ENCODE results near the gene CACTIN.

The CACTIN gene

DNA sequence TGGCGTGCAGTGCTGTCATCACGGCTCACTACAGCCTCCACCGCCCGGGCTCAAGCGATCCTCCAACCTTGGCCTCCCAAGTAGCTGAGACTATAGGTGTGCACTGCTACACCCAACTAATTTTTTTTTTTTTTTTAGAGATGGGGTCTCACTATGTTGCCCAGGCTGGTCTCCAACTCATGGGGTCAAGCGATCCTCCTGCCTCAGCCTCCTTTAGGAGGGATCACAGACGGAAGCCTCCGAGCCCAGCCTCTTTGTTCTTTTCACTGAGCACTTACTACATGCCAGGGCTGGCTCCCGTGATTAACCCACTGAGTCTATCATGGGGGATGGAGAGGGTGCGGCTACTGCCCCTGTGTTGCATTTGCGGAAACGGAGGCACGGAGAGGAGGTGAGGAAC is 12.9 kb upstream of the CACTIN start:
- DNase-seq (ENCODE audit: low read depth) = no peak

DNA sequence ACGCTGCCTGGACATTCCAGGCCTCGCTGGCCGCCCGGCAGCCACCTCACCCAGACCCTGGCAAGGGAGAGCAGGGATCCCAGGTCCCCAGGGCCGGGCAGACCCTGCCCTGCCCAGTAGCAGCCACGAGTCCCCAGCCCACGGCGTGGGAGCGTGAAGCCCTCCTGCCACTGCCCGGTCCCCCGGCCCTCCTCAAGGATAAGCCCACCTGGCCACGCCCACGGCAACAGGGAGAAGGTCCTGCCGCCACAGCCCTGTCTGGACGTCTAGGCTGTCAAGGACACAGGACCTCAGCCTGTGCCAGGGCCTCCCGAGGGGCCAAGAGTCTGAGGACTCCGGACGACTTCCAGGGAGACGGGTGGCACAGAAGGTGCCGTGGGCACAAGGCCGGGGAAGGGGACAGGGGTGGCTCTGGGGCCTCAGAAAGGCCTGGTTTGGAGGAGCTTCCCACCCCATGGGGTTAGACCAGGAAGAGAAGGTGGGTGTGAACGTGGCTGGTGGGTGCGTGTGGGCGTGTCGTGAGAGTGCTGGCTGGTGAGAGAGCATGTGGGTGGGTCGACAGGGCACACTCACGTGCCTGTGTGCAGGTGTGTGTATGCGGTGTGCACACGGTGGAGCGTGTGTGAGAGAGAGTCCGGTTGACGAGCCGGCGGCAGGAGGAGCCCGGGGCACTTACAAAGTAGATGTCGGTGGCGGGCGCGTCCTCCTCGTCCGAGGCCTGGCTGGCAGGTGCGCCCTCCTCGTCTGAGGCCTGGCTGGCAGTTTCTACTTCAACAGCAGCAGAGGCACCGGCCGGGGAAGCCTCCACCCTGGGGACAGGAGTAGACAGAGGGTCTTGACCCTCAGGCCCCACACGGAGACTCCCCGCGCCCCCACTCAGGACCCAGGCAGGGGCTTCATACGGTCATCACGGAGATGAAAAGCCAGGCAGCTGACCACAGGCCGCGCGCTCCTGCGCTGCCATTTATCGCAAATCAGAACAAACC is 11.9 kb upstream of the CACTIN start:
- TF ChIP-seq, protein P1, sequence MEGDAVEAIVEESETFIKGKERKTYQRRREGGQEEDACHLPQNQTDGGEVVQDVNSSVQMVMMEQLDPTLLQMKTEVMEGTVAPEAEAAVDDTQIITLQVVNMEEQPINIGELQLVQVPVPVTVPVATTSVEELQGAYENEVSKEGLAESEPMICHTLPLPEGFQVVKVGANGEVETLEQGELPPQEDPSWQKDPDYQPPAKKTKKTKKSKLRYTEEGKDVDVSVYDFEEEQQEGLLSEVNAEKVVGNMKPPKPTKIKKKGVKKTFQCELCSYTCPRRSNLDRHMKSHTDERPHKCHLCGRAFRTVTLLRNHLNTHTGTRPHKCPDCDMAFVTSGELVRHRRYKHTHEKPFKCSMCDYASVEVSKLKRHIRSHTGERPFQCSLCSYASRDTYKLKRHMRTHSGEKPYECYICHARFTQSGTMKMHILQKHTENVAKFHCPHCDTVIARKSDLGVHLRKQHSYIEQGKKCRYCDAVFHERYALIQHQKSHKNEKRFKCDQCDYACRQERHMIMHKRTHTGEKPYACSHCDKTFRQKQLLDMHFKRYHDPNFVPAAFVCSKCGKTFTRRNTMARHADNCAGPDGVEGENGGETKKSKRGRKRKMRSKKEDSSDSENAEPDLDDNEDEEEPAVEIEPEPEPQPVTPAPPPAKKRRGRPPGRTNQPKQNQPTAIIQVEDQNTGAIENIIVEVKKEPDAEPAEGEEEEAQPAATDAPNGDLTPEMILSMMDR (conservative IDR thresholded peaks at IDR 0.05; ENCODE audit: control insufficient read depth, insufficient read depth, low read depth, low read length) = no peak
- DNase-seq (ENCODE audit: low read depth) = no peak
- no peak overlapping the region for H3K4me3 ChIP-seq (ENCODE audit: control insufficient read depth, low read depth, low read length)

More for the DNA sequence above, 12.9 kb upstream of the CACTIN start:
- TF ChIP-seq, protein P1 (conservative IDR thresholded peaks at IDR 0.05; ENCODE audit: control insufficient read depth, insufficient read depth, low read depth, low read length) = no peak
- no peak overlapping the region for H3K4me3 ChIP-seq (ENCODE audit: control insufficient read depth, low read depth, low read length)

DNA sequence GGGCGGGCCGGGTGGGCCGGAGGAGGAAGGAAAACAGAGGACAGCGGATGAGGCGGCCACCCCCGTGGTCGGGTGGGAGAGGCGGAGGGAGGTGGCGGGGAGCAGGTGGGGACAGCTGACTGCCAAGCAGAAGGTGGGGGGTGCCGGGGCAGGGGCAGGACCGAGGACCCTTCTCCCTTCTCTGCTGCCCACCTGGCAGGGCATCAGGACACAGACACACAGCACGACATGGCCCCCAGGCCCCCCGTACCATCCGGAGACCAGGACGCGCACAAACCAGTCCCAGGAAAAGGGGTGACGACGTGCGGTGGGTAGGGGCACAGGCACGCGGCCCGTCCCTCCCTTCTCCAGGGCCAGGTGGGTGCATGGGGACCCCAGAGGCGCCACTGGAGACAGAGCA is 11.0 kb upstream of the CACTIN start:
- H3K4me3 ChIP-seq (ENCODE audit: control insufficient read depth, low read depth, low read length) = no peak overlapping the region
- TF ChIP-seq, protein P1 (conservative IDR thresholded peaks at IDR 0.05; ENCODE audit: control insufficient read depth, insufficient read depth, low read depth, low read length) = no peak
- DNase-seq (ENCODE audit: low read depth) = no peak

DNA sequence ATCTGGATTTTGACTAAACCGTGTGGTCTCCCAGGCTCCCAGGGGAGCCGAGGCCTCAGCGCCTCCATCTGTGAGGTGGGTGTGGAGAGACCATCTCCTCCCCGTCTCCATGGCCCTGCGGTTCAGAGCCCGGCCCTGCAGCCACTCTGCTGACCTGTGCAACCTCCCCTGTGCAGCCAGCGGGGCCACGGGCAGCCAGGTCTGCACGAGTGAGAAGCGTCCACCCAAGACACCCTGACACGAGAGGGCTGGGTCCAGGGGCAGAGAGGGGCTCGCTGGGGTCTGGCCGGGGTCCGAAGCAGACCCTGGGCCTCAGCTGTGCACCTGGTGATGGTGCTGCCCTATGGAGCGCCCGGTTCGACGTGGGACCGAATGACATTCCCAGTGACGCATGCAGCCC is 10.4 kb upstream of the CACTIN start:
- no peak for DNase-seq (ENCODE audit: low read depth)
- TF ChIP-seq, protein P1 (conservative IDR thresholded peaks at IDR 0.05; ENCODE audit: control insufficient read depth, insufficient read depth, low read depth, low read length) = no peak
- no peak overlapping the region for H3K4me3 ChIP-seq (ENCODE audit: control insufficient read depth, low read depth, low read length)

DNA sequence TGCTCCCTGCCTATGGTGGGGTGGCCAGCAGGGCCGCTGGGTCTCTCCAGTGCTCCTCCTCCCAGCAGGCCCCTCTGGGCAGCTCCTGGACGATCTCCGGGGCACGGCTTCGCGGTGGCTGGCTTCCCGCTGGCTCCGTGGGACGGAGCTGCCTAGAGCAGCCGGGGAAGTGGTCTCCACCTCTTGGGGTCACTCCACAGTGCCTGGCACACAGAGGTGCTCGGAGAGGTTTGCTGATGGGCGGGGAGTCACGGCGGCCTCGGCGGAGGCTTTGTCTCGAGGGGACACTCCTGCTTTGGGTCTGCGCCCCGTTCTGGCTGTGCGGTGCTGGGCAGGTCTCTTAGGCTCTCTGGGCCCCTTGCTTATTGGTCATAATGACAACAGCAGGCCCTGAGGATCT is 9.9 kb upstream of the CACTIN start:
- H3K4me3 ChIP-seq (ENCODE audit: control insufficient read depth, low read depth, low read length) = no peak overlapping the region
- DNase-seq (ENCODE audit: low read depth) = no peak
- TF ChIP-seq, protein P1 (conservative IDR thresholded peaks at IDR 0.05; ENCODE audit: control insufficient read depth, insufficient read depth, low read depth, low read length) = no peak

DNA sequence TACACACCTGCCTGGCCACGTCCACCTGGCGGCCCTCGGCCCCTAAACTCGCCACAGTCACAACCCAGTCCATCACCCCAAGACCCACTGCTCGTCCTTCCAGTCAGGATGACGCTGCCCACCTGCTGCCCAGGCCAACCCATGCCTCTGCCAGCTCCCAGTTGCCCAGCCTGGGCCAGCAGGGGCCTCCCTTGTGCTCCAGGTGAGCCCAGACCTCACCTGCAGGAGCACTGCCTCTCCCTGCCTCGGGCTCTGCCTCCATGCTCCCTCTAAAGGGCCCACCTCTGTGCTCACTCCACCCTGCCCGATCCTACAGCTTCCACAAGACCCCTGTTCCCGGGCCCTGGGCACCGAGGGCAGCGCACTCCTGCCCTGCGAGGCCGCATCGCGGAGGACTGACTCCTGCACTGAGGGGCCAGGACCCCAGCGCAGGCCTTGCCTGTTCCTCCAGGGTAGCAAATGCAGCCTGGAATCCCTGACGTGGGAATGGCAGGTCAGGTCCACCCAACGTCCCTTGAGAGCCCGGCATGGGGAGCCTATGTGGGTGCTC is 8.0 kb upstream of the CACTIN start:
- DNase-seq (ENCODE audit: low read depth) = no peak

More for the DNA sequence above, 8.0 kb upstream of the CACTIN start:
- no peak overlapping the region for H3K4me3 ChIP-seq (ENCODE audit: control insufficient read depth, low read depth, low read length)
- TF ChIP-seq, protein P1 (conservative IDR thresholded peaks at IDR 0.05; ENCODE audit: control insufficient read depth, insufficient read depth, low read depth, low read length) = no peak

Measured in fibroblast of mammary gland (primary cell).